GM21529 (cell line): ENCODE measurements around the gene WSCD1.

Source experiments
- ATAC-seq: cut with Tn5 transposase; IDR thresholded peaks from one replicate; pipeline ENCODE4 v1.9.1; 2021; ENCODE audit not compliant: unreplicated experiment

Gene WSCD1

GRCh38 chr17:6147042-6147441 lies 76.9 kb downstream of the WSCD1 start:
- no peak for ATAC-seq

- no peak for ATAC-seq
Observed at GRCh38 chr17:6153375-6153774, 83.2 kb downstream of the WSCD1 start.

- ATAC-seq, result no peak
Observed at GRCh38 chr17:6157716-6158115, 87.5 kb downstream of the WSCD1 start.

DNA sequence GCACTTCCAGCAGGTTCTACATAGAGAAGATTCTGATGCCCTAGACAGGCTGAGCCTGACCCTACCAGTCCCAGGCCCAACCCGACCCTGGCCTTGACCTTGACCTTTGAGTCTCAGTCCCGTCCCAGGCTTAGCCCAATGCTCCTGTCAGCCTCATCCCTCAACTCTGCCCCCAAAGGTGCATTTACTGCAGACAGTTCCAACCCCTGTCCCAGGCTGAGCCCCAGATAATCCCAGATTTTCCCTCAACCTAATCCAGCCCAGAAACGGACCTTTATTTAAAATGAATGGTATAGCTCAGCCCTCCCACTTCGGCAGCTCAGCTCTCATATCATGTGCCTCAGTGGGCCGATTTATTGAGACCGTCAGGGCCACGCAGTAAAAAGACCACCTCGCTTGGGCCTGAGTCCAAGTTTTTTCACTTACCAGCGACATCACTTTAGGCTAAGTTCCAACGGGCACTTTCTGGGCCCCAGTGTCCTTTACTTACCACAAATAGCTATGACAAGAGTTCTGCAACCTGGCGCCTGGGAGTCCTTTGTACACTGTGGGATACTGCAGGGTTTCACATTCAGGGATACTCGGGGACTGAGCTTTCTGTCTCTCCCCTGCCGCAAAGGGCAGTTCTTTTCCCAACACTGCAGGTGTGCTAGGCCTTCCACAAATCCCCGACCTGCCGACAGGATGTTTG lies 89.5 kb downstream of the WSCD1 start:
- no peak for ATAC-seq

GRCh38 chr17:6160232-6160555 lies 90.0 kb downstream of the WSCD1 start:
- ATAC-seq, result no peak

- ATAC-seq, result no peak
Observed at GRCh38 chr17:6160911-6161855, 91.0 kb downstream of the WSCD1 start.

DNA sequence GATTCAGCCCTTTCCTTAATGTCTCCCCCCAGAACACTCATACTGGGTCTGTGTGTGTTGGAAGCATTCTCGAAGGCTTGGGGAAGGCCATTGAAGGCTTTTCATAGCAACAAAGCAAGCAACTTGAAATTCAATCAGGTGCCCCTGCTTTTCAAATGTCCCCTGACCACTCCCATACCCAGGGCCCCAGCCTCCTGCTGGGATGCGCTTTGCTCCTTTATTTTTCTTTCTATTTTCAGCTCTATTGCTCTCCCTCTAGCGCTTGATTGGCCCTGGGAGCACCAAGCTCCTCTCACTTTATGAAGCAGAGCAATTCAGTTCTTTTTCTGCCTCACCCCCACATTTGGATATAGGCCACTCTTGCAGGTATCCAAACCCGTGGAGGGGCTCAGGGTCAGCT lies 92.0 kb downstream of the WSCD1 start:
- ATAC-seq, result no peak

GRCh38 chr17:6162892-6163291 lies 92.7 kb downstream of the WSCD1 start:
- no peak for ATAC-seq

DNA sequence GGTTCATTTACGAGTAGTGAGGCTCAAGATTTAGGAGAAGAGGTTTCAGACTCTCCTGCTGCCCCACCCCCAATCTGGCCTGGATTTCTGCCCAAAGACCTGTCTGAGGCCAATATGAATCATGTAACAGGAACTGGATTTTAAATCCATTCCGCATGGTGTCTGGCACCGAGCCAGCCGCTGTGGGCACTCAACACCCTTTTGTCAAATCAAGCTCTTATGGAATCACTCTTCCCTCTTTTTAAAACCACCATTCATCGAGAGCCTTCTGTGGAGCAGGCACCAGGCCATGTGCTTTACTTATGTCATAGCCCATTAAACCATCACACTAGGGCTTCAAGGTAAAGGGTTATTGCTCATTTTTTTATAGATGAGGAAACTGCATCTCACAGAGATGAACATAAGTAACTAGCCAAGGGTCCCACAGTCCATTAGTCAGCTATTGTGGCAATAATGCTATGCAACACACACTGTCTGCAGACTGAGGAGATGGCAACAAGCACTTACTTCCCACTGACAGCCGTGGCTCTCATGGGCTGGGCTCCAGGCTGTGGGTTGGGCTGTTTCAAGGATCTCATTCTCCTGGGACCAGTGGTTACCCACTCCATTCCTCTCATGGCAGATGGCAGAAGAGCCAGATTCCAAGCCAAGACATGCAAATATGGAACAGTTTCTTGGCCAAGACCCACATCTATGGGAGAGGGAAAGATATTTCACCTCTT lies 93.6 kb downstream of the WSCD1 start:
- ATAC-seq, result no peak

GRCh38 chr17:6164996-6165395 lies 94.8 kb downstream of the WSCD1 start:
- no peak for ATAC-seq

DNA sequence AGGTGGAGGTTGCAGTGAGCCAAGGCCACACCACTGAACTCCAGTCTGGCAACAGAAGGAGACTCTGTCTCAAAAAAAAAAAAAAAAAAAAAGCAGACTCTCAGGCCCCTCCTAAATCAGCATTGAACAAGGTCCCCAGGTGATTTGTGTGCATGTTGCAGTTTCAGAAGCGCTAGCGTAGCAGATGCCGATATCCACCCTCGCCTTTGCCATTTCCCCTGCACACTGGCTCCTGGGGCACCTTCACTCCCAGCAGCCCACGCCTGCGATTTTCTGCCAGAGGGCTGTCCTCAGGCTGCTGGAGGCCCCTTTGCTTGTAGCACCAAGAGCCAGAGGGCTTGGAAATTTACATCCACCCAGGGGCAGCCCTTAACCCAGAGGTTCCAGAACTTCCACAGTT lies 95.6 kb downstream of the WSCD1 start:
- no peak for ATAC-seq

DNA sequence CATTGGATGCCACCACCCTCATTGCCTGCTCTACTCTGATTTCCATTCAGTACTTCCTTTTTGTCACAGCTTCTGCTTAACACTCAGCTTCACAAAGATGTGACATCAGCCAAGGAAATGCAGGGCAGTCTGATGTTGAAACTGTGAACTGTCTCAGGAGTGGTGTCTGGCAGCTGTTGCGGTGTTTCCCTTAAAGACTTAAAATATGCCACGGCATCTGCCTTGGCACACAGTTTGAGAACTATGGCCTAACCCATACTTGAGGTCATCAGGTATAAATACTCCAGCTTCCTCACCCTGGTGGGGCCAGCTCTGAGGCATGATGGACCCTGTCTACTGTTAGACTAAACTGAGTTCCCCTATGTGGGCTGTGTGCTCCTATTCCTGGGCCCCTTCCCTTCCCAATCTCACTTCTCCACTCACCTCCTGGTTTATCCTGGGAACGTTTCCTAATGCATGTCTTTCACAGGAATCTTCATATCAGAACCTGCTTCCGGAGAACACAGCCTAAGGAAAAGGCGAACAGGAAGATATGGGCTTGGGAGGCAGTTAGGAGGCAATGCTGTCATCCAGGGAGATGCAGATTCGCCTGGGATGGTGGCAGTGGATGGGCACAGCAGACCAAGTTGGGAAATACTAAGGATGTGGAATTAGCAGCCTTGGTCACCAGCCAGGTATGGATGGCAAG lies 96.5 kb downstream of the WSCD1 start:
- no peak for ATAC-seq

DNA sequence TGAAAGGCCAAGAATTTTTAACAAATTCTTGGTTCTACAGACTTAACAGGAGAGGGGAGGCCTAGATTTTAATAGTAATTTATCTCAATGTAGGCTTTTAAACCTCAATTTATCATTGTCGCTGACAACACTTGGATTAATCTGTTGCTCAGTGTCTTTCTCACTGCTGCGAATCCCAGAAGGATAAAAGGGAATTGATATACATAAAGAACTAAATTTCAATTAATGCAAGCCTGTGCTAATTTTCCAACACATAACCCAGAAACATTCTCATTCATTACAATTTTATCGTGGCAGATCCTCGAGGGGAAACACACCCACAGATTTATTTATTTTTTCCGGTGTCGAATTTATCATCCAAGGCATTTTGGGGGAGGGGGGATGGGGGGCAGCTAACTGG lies 98.1 kb downstream of the WSCD1 start:
- no peak for ATAC-seq

DNA sequence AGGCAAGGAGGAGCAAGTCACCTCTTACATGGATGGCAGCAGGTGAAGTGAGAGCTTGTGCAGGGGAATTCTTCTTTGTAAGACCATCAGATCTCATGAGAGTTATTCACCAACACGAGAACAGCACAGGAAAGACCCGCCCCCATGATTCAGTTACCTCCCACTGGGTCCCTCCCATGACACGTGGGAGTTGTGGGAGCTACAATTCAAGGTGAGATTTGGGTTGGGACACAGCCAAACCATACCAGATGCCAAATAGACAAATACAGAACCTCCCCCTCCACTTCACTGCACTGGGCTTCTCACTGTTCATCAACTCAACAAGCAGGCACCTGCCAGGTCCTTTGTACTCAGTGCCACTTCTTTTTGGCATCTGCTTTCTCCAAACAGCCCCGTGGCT lies 100.2 kb downstream of the WSCD1 start:
- ATAC-seq, result no peak

DNA sequence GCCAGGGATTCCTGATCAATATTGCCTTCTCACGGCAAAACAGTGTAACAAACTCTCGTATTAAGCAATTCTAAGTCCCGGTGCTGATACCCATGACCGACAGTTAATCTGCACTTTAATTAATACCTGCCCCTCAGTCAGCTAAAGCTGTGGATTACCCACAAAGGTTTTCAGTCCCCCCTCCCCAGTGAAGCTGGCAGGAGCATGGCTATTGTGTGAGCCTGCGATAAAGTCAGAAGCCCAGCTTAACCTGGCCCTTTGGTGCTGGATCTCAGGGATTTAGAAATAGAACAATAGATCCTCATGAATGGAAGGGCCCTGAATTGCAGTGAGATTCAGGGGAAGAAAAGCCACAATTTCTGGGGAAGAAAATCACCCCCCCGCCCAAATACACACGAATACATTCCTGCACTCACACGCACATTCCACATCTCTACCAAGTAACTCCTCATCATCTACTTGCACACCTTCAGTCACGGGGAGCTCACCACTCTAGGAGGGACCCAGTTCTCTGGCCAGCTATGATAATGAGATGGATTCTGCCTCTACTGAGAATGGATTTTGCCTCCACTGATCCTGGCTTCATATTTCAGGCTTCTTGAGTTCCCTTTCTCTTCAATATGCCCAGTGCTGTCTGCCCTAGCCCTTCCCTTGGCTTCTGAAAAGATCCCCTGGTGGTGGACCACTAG lies 102.6 kb downstream of the WSCD1 start:
- ATAC-seq, result no peak

DNA sequence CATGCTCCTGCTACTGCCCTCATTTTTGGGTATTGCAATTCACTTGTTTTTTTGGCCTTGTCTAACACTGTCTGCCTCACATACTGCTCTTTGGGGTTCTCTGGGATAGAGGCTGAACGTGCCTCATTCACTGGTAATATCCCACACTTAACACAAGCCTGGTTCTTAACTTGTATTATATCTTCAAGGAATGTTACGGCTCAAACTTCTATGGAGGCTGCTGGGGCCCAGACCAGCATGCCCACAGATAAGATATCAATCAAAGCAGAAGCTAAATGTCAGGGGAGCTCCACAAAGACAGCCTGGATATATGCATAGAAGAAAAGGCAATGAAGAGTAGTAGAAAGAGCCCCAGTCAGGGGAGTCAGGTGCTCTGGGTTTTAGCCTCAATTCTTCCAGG lies 103.5 kb downstream of the WSCD1 start:
- ATAC-seq, result no peak
